GM12873 (cell line): ENCODE measurements around the gene RPS6KA4.

Experiments used
- CTCF ChIP-seq: IDR thresholded peaks from 2 replicates; pipeline ENCODE4 v1.5.1; 2012; ENCODE audit warnings: low read depth, mild to moderate bottlenecking, moderate library complexity, low read length, control low read depth; ENCODE audit not compliant: insufficient read depth; ENCODE audit errors: missing control alignments

RPS6KA4 gene

DNA sequence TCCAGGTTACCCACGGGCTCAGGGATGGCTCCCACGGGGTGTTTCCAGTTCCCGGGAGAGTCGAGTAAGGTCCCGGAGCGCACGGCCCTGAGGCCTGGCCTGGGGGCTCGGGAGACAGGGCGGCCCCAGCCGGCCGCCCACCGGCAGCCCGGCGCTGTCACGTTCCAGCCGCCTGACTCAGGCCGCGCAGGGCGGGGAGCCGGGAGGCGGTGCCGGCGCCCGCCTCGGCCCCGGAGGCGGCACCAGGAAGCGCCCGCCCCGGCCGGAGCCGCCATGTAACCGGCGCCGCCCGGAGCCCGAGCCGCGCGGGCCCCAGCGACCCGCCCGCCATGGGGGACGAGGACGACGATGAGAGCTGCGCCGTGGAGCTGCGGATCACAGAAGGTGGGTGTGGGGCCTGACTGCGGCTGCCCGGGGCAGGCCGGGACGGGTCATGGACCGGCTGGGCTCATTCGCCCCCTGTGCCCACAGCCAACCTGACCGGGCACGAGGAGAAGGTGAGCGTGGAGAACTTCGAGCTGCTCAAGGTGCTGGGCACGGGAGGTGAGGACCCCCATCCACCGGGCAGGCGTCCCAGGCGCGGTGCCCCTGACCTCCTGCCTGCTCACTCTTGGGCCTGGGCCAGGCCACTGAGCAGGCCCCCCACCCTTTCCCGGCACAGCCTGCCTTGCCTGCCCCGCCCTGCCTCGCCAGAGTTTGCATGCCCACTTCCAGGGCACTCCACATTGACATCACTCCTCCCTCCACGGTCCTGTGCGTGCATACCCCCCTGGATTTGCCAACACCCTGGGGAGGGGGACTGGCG, at the start of gene RPS6KA4:
TSS of gene RPS6KA4 (plus strand) at position 256 of the 805 bp plus-strand sequence. CDS start at position 330, 74 bp downstream.
- TF ChIP-seq CTCF, result no peak

GRCh38 chr11:64312947-64313346, 46.0 kb upstream of the RPS6KA4 start:
- TF ChIP-seq CTCF, result no peak

DNA sequence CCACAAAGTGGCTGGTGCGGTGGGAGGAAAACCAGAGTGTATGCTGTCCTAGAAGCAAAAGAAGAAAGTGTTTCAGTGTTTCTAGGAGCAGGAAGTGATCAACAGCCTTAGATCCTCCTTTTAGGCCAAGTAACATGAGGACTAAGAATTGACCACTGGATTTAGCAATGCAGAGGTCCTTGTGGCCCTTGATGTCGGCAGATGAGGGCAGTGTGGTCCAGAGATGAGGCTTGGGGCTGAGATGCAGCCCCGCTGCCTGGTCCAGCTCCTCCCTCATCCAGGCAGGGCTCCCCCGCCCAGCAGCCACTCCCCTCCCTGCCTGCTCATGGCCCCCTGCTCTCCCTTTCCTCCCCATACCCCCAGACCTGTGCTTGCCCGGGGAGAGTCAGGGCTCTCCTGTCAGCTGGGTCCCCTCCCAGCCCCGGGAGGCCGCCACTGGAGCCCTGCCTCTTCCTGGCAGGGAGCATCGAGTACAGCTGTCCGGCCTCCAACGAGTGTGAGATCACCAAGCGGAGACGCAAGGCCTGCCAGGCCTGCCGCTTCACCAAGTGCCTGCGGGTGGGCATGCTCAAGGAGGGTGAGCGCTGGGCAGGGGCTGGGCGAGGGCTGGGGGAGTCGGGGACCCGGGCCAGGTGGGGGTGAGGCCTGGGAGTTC, 45.3 kb upstream of the RPS6KA4 start:
- TF ChIP-seq CTCF, result no peak

DNA sequence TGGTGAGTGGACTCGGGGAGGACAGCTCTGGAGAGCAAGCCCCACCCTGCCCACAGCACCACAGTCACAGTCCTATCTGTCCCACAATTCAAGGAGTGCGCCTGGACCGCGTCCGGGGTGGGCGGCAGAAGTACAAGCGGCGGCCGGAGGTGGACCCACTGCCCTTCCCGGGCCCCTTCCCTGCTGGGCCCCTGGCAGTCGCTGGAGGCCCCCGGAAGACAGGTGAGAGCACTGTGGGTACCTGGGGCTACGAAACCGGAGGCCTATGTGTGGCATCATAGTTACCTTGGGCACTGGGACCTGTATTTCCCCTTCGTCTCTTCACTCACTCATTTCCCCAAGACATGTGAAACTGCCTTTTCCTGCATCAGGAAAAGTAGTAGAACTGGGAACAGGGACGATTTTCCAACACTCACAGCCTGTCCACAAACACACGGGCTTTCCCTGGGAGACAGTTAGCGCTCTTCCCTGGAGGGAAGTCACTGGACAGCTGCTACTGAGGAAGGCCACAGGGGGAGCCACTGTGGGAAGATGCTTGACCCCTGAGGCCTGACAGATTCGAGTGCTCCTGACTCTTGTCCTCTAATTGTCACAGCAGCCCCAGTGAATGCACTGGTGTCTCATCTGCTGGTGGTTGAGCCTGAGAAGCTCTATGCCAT, 44.7 kb upstream of the RPS6KA4 start:
- TF ChIP-seq CTCF, result peak; percentile 24

DNA sequence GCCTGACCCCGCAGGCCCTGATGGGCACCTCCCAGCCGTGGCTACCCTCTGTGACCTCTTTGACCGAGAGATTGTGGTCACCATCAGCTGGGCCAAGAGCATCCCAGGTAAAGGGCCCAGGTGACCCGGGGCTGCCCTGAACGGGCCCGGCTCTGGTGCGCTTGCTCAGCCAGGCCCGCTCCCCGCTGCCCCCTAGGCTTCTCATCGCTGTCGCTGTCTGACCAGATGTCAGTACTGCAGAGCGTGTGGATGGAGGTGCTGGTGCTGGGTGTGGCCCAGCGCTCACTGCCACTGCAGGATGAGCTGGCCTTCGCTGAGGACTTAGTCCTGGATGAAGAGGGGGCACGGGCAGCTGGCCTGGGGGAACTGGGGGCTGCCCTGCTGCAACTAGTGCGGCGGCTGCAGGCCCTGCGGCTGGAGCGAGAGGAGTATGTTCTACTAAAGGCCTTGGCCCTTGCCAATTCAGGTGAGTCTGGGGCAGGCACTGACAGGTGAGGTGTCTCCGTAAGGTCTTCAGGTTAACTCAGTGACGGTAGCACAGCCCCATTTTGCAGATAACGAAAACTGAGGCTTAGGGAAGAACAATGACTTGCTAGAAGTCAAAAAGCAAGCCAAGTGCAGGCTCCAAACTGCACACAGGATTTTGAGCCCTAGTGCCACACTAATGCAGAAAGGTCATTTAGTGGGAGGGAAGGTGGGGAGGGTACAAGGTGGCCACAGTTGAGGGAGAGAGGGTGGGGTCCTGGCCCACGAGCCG, 44.0 kb upstream of the RPS6KA4 start:
- no peak for TF ChIP-seq CTCF

DNA sequence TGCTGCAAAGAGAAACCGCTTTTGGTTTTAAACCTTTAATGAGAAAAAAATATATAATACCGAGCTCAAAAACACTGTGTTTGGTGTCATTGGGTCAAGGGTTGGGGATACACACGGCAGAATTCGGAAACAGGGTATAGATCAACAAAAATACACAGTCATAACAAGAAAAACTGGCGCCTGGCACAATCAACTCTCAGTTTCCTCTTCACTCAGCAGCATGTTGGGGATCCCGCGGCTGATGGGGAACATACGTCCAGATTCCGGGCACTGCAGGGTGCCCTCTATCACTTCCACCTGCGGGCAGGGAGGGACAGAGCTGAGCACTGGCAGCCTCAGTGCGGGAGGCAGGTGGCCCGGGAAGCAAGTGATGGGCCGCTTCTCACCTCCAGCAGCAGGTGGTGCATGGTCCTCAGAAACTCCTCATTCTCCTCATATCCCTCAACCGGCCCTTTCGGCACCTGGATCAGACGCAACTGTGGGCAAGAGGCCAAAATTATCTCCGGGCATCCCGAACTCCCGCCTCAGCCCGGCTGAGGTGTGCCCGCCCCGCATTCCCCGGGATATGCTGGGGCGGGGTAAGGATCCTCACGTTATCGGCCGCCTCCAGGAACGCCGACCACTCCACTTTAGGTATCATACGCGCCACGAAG, 42.2 kb upstream of the RPS6KA4 start:
- peak; percentile 35 for TF ChIP-seq CTCF
